22Rv1 (cell line): ENCODE measurements around the gene THRA.

Experiments used
- ZFX ChIP-seq: fragments of 450-650 bp; IDR thresholded peaks from 2 replicates; pipeline ENCODE4 v1.6.1; 2017; ENCODE audit warnings: antibody characterized with exemption, borderline replicate concordance
- TF ChIP-seq, protein P1 (sequence below): fragments of 450-650 bp; IDR thresholded peaks from 2 replicates; pipeline ENCODE4 v1.5.1; 2017; ENCODE audit warnings: mild to moderate bottlenecking

DNA sequence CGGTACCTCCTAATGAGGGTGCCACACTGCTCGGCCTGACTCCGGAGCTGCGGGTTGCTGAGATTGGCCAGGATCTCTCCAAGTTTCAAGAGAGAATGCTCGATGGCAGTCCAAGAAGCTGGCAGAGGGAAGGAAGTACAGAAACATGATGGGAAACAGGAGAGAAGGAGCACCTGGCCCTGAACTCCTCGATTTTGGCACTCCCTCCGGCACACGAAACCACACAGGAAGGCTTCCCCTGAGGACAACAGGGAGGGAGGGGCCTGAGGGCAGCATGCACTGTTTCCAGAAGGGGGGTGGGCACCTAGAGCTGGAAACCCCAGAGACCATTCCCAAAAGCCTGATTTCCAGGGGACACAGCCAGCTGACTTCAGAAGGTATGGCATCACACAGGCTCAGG is 29.4 kb upstream of the THRA start:
- TF ChIP-seq, protein P1, sequence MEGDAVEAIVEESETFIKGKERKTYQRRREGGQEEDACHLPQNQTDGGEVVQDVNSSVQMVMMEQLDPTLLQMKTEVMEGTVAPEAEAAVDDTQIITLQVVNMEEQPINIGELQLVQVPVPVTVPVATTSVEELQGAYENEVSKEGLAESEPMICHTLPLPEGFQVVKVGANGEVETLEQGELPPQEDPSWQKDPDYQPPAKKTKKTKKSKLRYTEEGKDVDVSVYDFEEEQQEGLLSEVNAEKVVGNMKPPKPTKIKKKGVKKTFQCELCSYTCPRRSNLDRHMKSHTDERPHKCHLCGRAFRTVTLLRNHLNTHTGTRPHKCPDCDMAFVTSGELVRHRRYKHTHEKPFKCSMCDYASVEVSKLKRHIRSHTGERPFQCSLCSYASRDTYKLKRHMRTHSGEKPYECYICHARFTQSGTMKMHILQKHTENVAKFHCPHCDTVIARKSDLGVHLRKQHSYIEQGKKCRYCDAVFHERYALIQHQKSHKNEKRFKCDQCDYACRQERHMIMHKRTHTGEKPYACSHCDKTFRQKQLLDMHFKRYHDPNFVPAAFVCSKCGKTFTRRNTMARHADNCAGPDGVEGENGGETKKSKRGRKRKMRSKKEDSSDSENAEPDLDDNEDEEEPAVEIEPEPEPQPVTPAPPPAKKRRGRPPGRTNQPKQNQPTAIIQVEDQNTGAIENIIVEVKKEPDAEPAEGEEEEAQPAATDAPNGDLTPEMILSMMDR = no peak
- TF ChIP-seq ZFX = no peak
